HG03108 (cell line): ENCODE measurements around the gene MROH7.
"Not testable (repeated sequence)": the region's sequence is repeated elsewhere in the genome, so short reads cannot be mapped to it uniquely, and the experiment has no call there.

Source experiments
- ATAC-seq: cut with Tn5 transposase; IDR thresholded peaks from one replicate; pipeline ENCODE4 v1.9.1; 2021; ENCODE audit warnings: moderate library complexity; ENCODE audit not compliant: unreplicated experiment

MROH7 gene

DNA sequence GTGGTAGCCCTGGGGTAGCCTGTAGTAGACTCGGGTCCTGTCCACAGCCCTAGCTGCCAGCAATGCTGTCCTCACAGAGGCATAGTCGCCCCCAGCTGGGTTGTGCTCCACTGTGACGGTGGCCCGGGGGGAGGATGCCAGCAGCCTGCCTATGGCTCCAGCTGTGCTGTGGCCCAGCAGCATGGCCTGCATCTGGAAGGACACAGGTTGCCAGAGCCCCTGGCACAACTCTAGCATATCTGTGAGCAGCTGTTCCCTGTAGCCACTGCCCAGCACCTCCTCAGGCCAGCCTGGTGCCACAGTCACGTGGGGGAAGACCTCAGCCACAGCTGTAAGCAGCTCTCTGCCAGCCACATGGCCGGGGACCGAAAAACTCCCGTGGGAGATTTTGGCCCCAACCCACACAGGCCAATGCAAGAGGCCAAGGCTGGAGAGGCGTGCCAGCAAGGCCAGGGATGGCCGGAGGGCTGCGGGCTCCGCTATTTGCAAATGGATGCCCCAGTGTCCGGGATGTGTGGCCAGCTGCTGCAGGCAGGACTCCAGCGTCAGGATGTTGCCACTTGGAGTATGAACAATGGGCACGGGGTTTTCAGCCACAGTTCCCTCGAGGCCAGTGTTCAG lies 32.2 kb upstream of the MROH7 start:
- ATAC-seq: no peak

GRCh38 chr1:54610048-54610447 lies 31.5 kb upstream of the MROH7 start:
- ATAC-seq: no peak

DNA sequence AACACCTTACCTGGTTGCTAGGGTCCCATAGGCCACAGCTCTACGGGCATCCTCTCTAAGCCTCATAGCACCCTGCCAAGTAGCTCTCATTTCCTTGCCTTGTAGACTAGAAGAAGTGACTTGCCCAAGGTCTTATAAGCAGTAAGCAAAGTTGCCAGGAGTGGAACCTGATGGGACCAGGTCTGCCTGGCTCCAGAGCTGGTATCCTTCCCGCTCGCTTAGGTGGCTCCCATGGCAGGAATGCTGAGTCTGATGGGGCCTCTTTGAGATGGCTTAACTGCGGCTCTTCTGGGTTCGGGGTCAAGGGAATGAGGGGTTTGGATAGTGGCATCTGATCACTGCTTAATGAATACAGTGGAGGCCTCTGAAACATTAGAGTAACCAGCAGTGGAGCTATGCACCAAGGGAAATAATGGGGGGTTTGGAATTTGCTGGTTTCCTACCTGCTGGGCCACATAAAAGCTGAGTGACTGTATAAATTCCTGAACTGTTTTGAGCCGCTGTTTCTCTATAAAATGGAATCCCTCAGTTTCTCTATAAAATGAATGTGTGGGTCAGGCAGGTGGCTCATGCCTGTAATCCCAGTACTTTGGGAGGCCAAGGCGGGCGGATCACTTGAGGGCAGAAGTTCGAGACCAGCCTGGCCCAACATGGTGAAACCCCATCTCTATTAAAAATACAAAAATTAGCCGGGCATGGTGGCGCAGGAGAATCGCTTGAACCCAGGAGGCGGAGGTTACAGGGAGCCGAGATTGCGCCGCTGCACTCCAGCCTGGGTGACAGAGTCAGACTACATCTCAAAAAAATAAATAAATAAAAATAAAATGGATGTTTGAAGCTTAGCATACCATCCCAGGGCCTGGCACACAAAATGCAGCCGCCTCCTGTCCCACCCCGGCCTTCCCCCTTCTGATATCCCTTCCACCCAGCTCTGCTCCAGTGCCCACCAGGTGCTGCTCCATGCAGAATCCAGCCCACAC lies 30.7 kb upstream of the MROH7 start:
- no peak for ATAC-seq

GRCh38 chr1:54611621-54612020 lies 30.0 kb upstream of the MROH7 start:
- ATAC-seq: no peak

GRCh38 chr1:54614024-54614423 lies 27.6 kb upstream of the MROH7 start:
- ATAC-seq: no peak

DNA sequence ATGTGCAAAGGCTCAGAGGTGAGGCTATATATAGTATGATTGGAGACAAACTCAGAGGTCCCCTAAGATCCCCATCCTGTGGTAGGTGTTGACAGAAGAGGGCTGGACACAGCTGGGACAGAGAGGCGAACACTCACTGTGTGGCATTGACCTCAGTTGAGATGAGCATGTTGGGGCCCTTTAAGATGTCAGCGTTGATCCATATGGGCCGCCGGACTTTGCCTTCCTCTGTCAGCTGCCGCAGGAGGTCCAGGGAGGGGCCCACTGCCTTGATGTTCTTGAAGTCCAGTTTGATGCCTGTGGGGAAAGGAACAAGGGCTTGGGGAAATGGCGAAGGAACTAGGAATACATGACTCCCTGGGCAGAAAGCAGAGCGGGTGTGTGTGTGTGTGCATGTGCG lies 27.0 kb upstream of the MROH7 start:
- ATAC-seq: no peak

DNA sequence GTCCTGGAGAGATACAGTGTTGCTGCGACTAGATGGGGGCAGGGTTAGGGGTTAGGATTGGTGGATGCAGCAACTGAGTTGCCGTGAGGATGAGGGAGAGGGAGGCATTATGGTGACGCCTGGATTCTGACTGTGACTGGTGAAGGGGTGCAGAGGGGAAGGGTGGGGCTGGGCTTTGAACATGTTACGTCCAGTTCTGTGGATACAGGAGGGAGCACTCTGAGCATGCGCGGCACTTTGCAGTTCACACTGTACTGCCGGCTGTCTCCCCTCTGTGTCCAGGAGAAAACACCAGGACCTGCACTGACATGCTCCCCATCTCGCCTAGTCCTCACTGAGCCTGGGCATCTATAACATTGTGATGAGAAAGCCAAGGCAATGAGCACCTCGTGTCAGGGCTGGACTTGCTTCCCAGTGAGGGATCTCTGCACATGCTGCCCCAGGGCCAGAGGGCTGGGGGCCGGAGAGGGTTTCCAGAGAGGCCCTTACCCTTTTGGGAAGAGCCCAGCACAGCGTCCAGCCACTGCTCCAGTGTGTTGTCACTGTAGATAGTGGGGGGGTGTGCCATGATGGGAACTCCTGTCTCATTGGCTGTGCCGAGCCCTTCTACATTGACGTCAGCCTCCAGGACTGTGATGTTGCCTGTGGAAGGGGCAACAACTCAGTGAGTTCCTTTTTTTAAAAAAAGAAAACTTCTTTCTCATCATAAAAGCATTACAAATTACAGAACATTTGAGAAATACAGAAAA lies 25.9 kb upstream of the MROH7 start:
- ATAC-seq: no peak

- no peak for ATAC-seq
These were observed 21.8 kb upstream of the MROH7 start for GRCh38 chr1:54619749-54620148.

GRCh38 chr1:54623216-54624007 lies 18.2 kb upstream of the MROH7 start, which contains the start of gene FAM151A:
Gene FAM151A, minus strand, starts transcription at chr1:54623525. Its CDS starts 130 bp downstream, at chr1:54623395.
- no peak for ATAC-seq

- ATAC-seq: no peak
These were observed 16.8 kb upstream of the MROH7 start for GRCh38 chr1:54624466-54625464.

DNA sequence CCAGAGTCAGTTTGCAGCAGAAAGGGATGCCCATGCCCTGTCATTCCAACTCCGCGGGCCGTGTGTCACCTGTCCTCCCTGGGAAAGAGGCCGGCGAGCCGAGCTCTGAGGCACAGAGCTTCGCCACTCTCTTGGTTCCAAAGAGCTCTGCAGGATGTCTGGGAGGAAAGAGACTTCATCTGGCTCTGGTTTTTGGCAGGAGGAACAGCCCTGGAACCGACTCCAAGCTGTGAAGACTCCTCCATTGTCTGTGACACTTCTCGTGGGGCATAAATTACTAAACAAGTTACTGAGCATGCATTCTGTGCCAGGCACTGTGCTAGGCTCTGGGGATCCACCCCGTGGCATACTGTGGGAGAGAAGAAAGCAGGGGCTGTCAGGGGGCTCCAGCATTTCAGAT lies 14.4 kb upstream of the MROH7 start:
- no peak for ATAC-seq

DNA sequence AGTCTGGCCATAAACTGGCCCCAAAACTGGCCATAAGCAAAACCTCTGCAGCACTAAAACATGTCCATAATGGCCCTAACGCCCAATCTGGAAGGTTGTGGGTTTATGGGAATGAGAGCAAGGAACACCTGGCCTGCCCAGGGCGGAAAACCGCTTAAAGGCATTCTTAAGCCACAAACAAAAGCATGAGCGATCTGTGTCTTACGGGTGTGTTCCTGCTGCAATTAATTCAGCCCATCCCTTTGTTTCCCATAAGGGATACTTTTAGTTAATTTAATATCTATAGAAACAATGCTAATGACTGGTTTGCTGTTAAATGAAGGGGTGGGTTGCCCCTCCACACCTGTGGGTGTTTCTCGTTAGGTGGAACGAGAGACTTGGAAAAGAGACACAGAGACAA lies 5.8 kb upstream of the MROH7 start:
- not testable (repeated sequence) for ATAC-seq

DNA sequence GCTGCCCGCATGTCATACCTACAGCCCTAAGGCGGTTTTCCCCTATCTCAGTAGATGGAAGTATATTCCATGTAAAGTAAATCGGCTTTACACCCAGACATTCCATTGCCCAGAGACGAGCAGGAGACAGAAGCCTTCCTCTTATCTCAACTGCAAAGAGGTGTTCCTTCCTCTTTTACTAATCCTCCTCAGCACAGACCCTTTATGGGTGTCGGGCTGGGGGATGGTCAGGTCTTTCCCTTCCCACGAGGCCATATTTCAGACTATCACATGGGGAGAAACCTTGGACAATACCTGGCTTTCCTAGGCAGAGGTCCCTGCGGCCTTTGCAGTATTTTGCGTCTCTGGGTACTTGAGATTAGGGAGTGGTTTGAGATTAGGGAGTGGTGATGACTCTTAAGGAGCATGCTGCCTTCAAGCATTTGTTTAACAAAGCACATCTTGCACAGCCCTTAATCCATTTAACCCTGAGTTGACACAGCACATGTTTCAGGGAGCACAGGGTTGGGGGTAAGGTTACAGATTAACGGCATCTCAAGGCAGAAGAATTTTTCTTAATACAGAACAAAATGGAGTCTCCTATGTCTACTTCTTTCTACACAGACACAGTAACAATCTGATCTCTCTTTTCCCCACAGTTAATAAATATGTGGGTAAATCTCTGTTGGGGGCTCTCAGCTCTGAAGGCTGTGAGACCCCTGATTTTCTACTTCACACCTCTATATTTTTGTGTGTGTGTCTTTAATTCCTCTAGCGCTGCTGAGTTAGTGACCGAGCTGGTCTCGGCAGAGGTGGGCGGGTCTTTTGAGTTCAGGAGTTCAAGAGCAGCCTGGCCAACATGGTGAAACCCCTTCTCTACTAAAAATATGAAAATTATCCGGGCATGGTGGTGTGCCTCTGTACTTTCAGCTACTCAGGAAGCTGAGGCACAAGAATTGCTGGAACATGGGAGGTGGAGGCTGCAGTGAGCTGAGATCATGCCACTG lies 4.8 kb upstream of the MROH7 start:
- not testable (repeated sequence) for ATAC-seq

DNA sequence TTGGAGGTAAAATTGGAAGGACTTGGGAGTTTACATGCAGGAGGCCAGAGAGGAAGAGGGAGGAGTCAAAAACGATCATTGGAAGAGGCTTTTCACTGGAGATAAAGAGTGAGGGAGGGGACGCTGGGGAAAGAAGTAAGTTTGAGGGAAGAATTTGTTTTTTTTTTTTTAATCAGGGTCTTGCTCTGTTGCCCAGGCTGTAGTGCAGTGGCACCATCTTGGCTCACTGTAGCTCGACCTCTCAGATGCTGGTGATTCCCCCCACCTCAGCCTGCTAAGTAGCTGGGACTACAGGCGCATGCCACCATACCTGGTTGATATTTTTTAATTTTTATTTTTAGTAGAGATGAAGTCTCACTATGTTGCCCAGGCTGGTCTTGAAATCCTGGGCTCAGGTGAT lies 1.2 kb upstream of the MROH7 start:
- no peak for ATAC-seq

GRCh38 chr1:54643736-54644135 lies 2.1 kb downstream of the MROH7 start:
- no peak for ATAC-seq

- no peak for ATAC-seq
These were observed 4.5 kb downstream of the MROH7 start for GRCh38 chr1:54645806-54646676.
